ENCODE measurements around the gene ABCC5.
A peak's percentile ranks its signal among the peaks of the same experiment; 100 is the strongest.
"Not testable (repeated sequence)": the region's sequence is repeated elsewhere in the genome, so short reads cannot be mapped to it uniquely, and the experiment has no call there.

ABCC5 gene

GRCh38 chr3:184017672-184018423 lies at the start of gene ABCC5:
Gene ABCC5, minus strand, starts transcription at chr3:184017884. Its CDS starts 3,492 bp downstream, at chr3:184014392.
- DNase-seq (ENCODE audit: low spot score): peak; percentile 95

GRCh38 chr3:184066211-184066610 lies 48.5 kb upstream of the ABCC5 start:
- DNase-seq (ENCODE audit: low spot score): no peak

GRCh38 chr3:184062637-184063036 lies 45.0 kb upstream of the ABCC5 start:
- DNase-seq (ENCODE audit: low spot score): no peak

- no peak for DNase-seq (ENCODE audit: low spot score)
Measured at GRCh38 chr3:184059424-184059823, 41.7 kb upstream of the ABCC5 start.

- peak; percentile 83 for DNase-seq (ENCODE audit: low spot score)
Measured at GRCh38 chr3:184058029-184058428, 40.3 kb upstream of the ABCC5 start.

GRCh38 chr3:184052767-184053166 lies 35.1 kb upstream of the ABCC5 start, which contains the start of gene HTR3C:
Gene HTR3C, plus strand, starts transcription at chr3:184053047. Its CDS starts 34 bp downstream, at chr3:184053081.
- no peak for DNase-seq (ENCODE audit: low spot score)

- no peak for DNase-seq (ENCODE audit: low spot score)
Measured at GRCh38 chr3:184050217-184050847, 32.6 kb upstream of the ABCC5 start.

- no peak for DNase-seq (ENCODE audit: low spot score)
Measured at GRCh38 chr3:184045995-184046394, 28.3 kb upstream of the ABCC5 start.

GRCh38 chr3:184042617-184043016 lies 24.9 kb upstream of the ABCC5 start:
- DNase-seq (ENCODE audit: low spot score): no peak

- peak; percentile 75 for DNase-seq (ENCODE audit: low spot score)
Measured at GRCh38 chr3:184040010-184040409, 22.3 kb upstream of the ABCC5 start.

- no peak for DNase-seq (ENCODE audit: low spot score)
Measured at GRCh38 chr3:184039414-184039813, 21.7 kb upstream of the ABCC5 start.

- not testable (repeated sequence) for DNase-seq (ENCODE audit: low spot score)
Measured at GRCh38 chr3:184038307-184038706, 20.6 kb upstream of the ABCC5 start.

- DNase-seq (ENCODE audit: low spot score): no peak
Measured at GRCh38 chr3:184037816-184038215, 20.1 kb upstream of the ABCC5 start.

- no peak for DNase-seq (ENCODE audit: low spot score)
Measured at GRCh38 chr3:184031187-184031792, 13.6 kb upstream of the ABCC5 start, which contains the start of gene HTR3D. Gene HTR3D, plus strand, starts transcription at chr3:184031742. Its CDS starts 0 bp downstream, at chr3:184031742.

- DNase-seq (ENCODE audit: low spot score): no peak
Measured at GRCh38 chr3:184030536-184030935, 12.9 kb upstream of the ABCC5 start.

GRCh38 chr3:184029443-184029842 lies 11.8 kb upstream of the ABCC5 start:
- DNase-seq (ENCODE audit: low spot score): no peak

GRCh38 chr3:184028275-184028890 lies 10.7 kb upstream of the ABCC5 start:
- DNase-seq (ENCODE audit: low spot score): not testable (repeated sequence)

- not testable (repeated sequence) for DNase-seq (ENCODE audit: low spot score)
Measured at GRCh38 chr3:184025256-184025655, 7.6 kb upstream of the ABCC5 start.

- DNase-seq (ENCODE audit: low spot score): no peak
Measured at GRCh38 chr3:184022323-184022722, 4.6 kb upstream of the ABCC5 start.

- no peak for DNase-seq (ENCODE audit: low spot score)
Measured at GRCh38 chr3:184018424-184018973, 815 bp upstream of the ABCC5 start.

- peak; percentile 53 for DNase-seq (ENCODE audit: low spot score)
Measured at GRCh38 chr3:184016811-184017671, 643 bp downstream of the ABCC5 start.
